GM12878 (cell line): ENCODE measurements around the gene CRYBA2. TPM values are rescaled to one million over a fixed set of nuclear protein-coding genes. Genes with fewer than 3 reads are reported as not detected.

ENCODE experiments used
- ATAC-seq: fragments of 200-7000 bp; cut with Tn5 transposase; 3 replicates; pipeline ENCODE4 v1.9.1; 2020; ENCODE audit warnings: mild to moderate bottlenecking, moderate library complexity
- BruUV-seq: library from RNA; stranded (reverse); fragments of 400-500 nt; replicated peaks from 2 replicates; lab custom pipeline; 2021; lab: Mats Ljungman, UMichigan
- CTCF ChIA-PET: fragments of 300-600 bp; sonication (Branson Sonifier 250); formaldehyde crosslinking; extraction: SDS; loops from one replicate; lab custom pipeline; 2021; ENCODE audit warnings: inconsistent platforms; lab: Yijun Ruan, JAX
- POLR2A ChIA-PET: fragments of 350-600 bp; formaldehyde crosslinking; extraction: SDS; loops from one replicate; lab custom pipeline; 2021; ENCODE audit warnings: inconsistent platforms; lab: Charles Lee
- RAD21 ChIA-PET: fragments of 300-600 bp; sonication (Branson Sonifier 250); formaldehyde crosslinking; loops from one replicate; lab custom pipeline; 2023; ENCODE audit warnings: antibody characterized with exemption; ENCODE audit not compliant: unreplicated experiment; lab: Charles Lee
- SMC1A ChIA-PET: fragments of 300-600 bp; sonication (Branson Sonifier 250); formaldehyde crosslinking; loops from one replicate; lab custom pipeline; 2023; ENCODE audit not compliant: unreplicated experiment, uncharacterized antibody; lab: Charles Lee
- DNase-seq: peaks from one replicate; pipeline ENCODE4 v3.0.0-alpha.2; 2011; ENCODE audit warnings: low read depth, low spot score
- FAIRE-seq: peaks from 3 replicates; lab custom pipeline; 2011; peaks lifted over from hg19 to GRCh38; lab: Jason Lieb, UNC
- H2AFZ ChIP-seq: 2 replicates; pipeline ENCODE4 v1.6.0; 2011; ENCODE audit warnings: low read depth, low read length, control low read depth; ENCODE audit not compliant: control insufficient read depth
- H3K27ac ChIP-seq: 2 replicates; pipeline ENCODE4 v1.5.1; 2011; ENCODE audit warnings: control low read depth; ENCODE audit not compliant: control insufficient read depth, insufficient read depth
- H3K27me3 ChIP-seq, 2 experiments: replicated peaks in 1 of 2; 2 replicates each; pipeline versions ENCODE4 v1.6.0 to v1.6.1; 2011; ENCODE audit warnings: low read length in 1 of 2; ENCODE audit not compliant: control insufficient read depth in 2 of 2, insufficient read depth in 2 of 2
- H3K36me3 ChIP-seq, 2 experiments: 2 replicates each; pipeline ENCODE4 v1.5.1; 2011; ENCODE audit warnings: low read length in 1 of 2; ENCODE audit not compliant: control insufficient read depth in 2 of 2, insufficient read depth in 2 of 2
- H3K4me1 ChIP-seq: 2 replicates; pipeline ENCODE4 v1.6.1; 2011; ENCODE audit warnings: mild to moderate bottlenecking, low read length, moderate library complexity, mixed read lengths; ENCODE audit not compliant: control insufficient read depth, insufficient read depth
- H3K4me2 ChIP-seq: 2 replicates; pipeline ENCODE4 v1.6.0; 2011; ENCODE audit warnings: control low read depth; ENCODE audit not compliant: control insufficient read depth, insufficient read depth
- H3K4me3 ChIP-seq: fragments of 200-600 bp; sonication (generic); 2 replicates; pipeline ENCODE4 v1.5.1; 2016
- H3K79me2 ChIP-seq: 2 replicates; pipeline ENCODE4 v1.6.0; 2011; ENCODE audit warnings: low read length; ENCODE audit not compliant: control insufficient read depth, insufficient read depth
- H3K9ac ChIP-seq: 2 replicates; pipeline ENCODE4 v1.8.0; 2011; ENCODE audit warnings: low read length, control low read depth, mixed read lengths; ENCODE audit not compliant: control insufficient read depth, insufficient read depth
- H3K9me3 ChIP-seq: replicated peaks from 3 replicates; pipeline ENCODE4 v1.5.1; 2011; ENCODE audit warnings: mild to moderate bottlenecking, low read length; ENCODE audit not compliant: control insufficient read depth, insufficient read depth
- H4K20me1 ChIP-seq: 2 replicates; pipeline ENCODE4 v1.6.0; 2011; ENCODE audit not compliant: control insufficient read depth, insufficient read depth
- CBFB ChIP-seq: IDR thresholded peaks from 2 replicates; pipeline ENCODE4 v1.6.1; 2016; ENCODE audit warnings: antibody characterized with exemption, low read depth
- IKZF1 ChIP-seq: fragments of 450-650 bp; conservative IDR thresholded peaks from 2 replicates; pipeline ENCODE4 v1.6.1; 2017; ENCODE audit warnings: antibody characterized with exemption, mild to moderate bottlenecking
- LARP7 ChIP-seq: fragments of 450-650 bp; IDR thresholded peaks from 2 replicates; pipeline ENCODE4 v1.6.1; 2017; ENCODE audit warnings: mild to moderate bottlenecking
- RAD21 ChIP-seq: IDR thresholded peaks from 2 replicates; pipeline ENCODE4 v1.6.1; 2011; ENCODE audit warnings: mild to moderate bottlenecking, low read depth, low read length, moderate library complexity; ENCODE audit not compliant: insufficient read depth
- RB1 ChIP-seq: fragments of 450-650 bp; formaldehyde crosslinking; IDR thresholded peaks from 2 replicates; pipeline ENCODE4 v1.6.1; 2017; ENCODE audit warnings: mild to moderate bottlenecking, borderline replicate concordance
- RUNX3 ChIP-seq: IDR thresholded peaks from 2 replicates; pipeline ENCODE4 v1.6.1; 2012; ENCODE audit warnings: low read length, inconsistent platforms
- SMARCA5 ChIP-seq: fragments of 450-650 bp; IDR thresholded peaks from 2 replicates; pipeline ENCODE4 v1.6.1; 2017; ENCODE audit warnings: mild to moderate bottlenecking
- SMC3 ChIP-seq: IDR thresholded peaks from 2 replicates; pipeline ENCODE4 v1.6.1; 2011; ENCODE audit warnings: low read length, improper control_type of control experiment, borderline replicate concordance
- YY1 ChIP-seq: IDR thresholded peaks from 2 replicates; pipeline ENCODE4 v1.6.1; 2011; ENCODE audit warnings: low read depth, mild to moderate bottlenecking, low read length
- ZNF217 ChIP-seq: fragments of 450-650 bp; IDR thresholded peaks from 2 replicates; pipeline ENCODE4 v1.6.1; 2017; ENCODE audit warnings: antibody characterized with exemption, mild to moderate bottlenecking
- WGBS: methylation state at CpG from one replicate; pipeline ENCODE4 v1.1.6; 2016; ENCODE audit warnings: low lambda C conversion rate; ENCODE audit not compliant: insufficient replicate concordance, insufficient coverage; ENCODE audit errors: missing lambda C conversion rate; 5-methylcytosine and 5-hydroxymethylcytosine counted together
- in situ Hi-C: fragments of 300-500 bp; cut with MboI; formaldehyde crosslinking; loops from 9 replicates; pipeline ENCODE4 v1.14.3; 2018; ENCODE audit warnings: mixed read lengths
- intact Hi-C: fragments of 100-400 bp; cut with micrococcal nuclease; formaldehyde crosslinking; loops from one replicate; pipeline ENCODE4 v1.14.2; 2022; ENCODE audit not compliant: unreplicated experiment
- polyA plus RNA-seq, 11 experiments: library from polyadenylated mRNA; depleted of rRNA in 4 of 11; unstranded in 6 of 11; stranded (reverse) in 5 of 11; fragments of >200 nt; fragmentation: Nextera tagmentation in 4 of 11; fragmentation: Illumina TruSeq in 1 of 11; extraction: Ambion mirVana in 4 of 11; extraction: Trizol in 1 of 11; gene quantifications; 1 replicate in 1 of 11; 2 replicates in 10 of 11; pipeline versions ENCODE4 v1.2.1 to v1.2.3, GENCODE V29; 2011 to 2016; ENCODE audit warnings: inconsistent platforms in 2 of 11, missing spikeins in 2 of 11, low read depth in 1 of 11
- total RNA-seq, 4 experiments: library from RNA; depleted of rRNA in 3 of 4; stranded (reverse); fragments of >200 nt in 3 of 4; fragmentation: Illumina TruSeq in 1 of 4; extraction: Trizol in 1 of 4; gene quantifications; 2 replicates each; pipeline versions ENCODE4 v1.2.1 to v1.2.3, GENCODE V29; 2013 to 2021
- TF ChIP-seq, protein P1 (sequence below), 3 experiments: IDR thresholded peaks in 2 of 3; conservative IDR thresholded peaks in 1 of 3; 2 replicates each; pipeline ENCODE4 v1.5.1; 2011; ENCODE audit warnings: low read depth in 3 of 3, low read length in 3 of 3, mild to moderate bottlenecking in 3 of 3, control low read depth in 2 of 3, moderate library complexity in 2 of 3, inconsistent platforms in 1 of 3, mixed read lengths in 1 of 3; ENCODE audit not compliant: control insufficient read depth in 2 of 3, insufficient read depth in 1 of 3; ENCODE audit errors: extremely low read depth in 1 of 3
- TF ChIP-seq, protein P2 (sequence below): fragments of 450-650 bp; IDR thresholded peaks from 2 replicates; pipeline ENCODE4 v1.6.1; 2018; ENCODE audit warnings: mild to moderate bottlenecking, low read depth, moderate library complexity; ENCODE audit not compliant: partially characterized antibody
- TF ChIP-seq, protein P3 (sequence below): fragments of 450-650 bp; IDR thresholded peaks from 2 replicates; pipeline ENCODE4 v1.6.1; 2017; ENCODE audit warnings: mild to moderate bottlenecking, moderate library complexity

The CRYBA2 gene
- total and polyA plus RNA-seq, 10 of the 15 experiments (the other 5 are each of a cell fraction or from before 2014, with no cell fraction given): not detected

DNA sequence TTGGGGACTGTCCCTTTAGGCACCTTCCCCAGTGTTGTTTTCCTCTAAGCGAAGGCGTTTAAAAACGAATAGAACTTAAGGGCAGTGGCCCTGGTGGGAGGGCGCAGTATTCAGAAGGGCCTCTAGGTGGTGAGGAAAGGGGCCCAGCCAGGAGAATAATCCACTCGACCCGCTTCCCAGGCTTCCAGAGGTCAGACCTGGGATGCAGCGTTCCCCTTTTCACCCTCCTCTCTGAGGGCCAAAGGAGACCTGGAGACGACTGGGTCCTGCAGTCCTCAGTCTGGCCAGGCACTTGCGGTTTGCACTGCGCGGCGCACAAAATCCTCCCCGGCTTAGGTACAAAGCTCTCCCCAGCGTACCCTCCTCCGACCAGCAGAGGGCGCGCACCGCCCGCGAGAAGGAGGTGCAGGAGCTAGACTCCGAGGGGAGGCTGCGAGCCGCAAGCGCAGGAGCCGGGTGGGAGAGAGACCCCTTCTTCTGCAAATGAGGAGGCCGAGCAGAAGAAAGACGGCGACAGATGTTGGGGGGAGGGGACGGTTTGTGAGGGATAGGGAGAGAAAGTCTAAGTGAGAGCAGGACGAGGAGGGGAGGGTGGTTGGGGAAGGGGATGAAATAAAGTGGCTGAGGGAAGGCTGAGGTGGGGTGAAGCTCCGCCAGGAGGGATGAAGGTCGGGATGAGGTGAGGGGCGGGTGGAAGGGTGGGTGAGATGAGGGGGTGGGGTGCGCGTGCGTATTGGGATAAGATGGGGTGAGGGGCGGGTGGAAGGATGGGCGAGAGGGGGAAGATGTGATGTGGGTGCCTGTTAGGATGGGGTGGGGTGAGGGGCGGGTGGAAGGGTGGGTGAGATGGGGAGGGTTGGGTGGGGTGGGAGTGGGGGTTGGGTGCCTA lies 13.1 kb downstream of the CRYBA2 start:
- Histone ChIP-seq H3K4me2 (peak overlapping the region; percentile 72), H4K20me1 (no peaks in the 10 kb centered on the region; the same call in 1 of the 2 replicates), H3K36me3 (no peaks in the 10 kb centered on the region), H3K79me2 (no peaks in the 10 kb centered on the region), H3K9ac (no peak overlapping the region), H3K27ac (no peak overlapping the region), H3K27me3 (peaks cover 24 to 30% of the 10 kb centered on the region in 2 experiments), H3K4me3 (0 out of 2 replicates have a peak overlapping the region, but pooled peaks have one; percentile 44), H2AFZ (peak overlapping the region; percentile 82), H3K9me3 (no peaks in the 10 kb centered on the region), H3K4me1 (no peaks in the 10 kb centered on the region; the same call in 1 of the 2 replicates)
- ATAC-seq (peak; percentile 99), FAIRE-seq (peak; percentile 82), DNase-seq (peak; percentile 24)
- in situ Hi-C loops (no loop called here), intact Hi-C loops (loop anchor here (2.0 to 5.0 kb wide), 2 partner anchors 103 to 128 kb away; no protein-coding TSS in a partner anchor)
- CTCF ChIA-PET: interaction anchor here (0.6 to 3.6 kb wide), 31 partner anchors 10 to 865 kb away, joined by 3 to 53 read pairs (median 3); partner anchors contain the start of genes BCS1L and ZNF142
- SMC1A ChIA-PET: interaction anchor here (0.8 to 1.3 kb wide), 8 partner anchors 76 to 178 kb away, joined by 3 to 11 read pairs (median 3); no protein-coding TSS in a partner anchor
- POLR2A ChIA-PET: no interaction called here
- RAD21 ChIA-PET: interaction anchor here (0.5 to 1.1 kb wide), 6 partner anchors 79 to 232 kb away, joined by 3 to 21 read pairs (median 6); no protein-coding TSS in a partner anchor
- BruUV-seq: no TSS peak
- WGBS: under 1% methylated on average over 29 of the region's 39 CpGs
- TF ChIP-seq, protein P1, sequence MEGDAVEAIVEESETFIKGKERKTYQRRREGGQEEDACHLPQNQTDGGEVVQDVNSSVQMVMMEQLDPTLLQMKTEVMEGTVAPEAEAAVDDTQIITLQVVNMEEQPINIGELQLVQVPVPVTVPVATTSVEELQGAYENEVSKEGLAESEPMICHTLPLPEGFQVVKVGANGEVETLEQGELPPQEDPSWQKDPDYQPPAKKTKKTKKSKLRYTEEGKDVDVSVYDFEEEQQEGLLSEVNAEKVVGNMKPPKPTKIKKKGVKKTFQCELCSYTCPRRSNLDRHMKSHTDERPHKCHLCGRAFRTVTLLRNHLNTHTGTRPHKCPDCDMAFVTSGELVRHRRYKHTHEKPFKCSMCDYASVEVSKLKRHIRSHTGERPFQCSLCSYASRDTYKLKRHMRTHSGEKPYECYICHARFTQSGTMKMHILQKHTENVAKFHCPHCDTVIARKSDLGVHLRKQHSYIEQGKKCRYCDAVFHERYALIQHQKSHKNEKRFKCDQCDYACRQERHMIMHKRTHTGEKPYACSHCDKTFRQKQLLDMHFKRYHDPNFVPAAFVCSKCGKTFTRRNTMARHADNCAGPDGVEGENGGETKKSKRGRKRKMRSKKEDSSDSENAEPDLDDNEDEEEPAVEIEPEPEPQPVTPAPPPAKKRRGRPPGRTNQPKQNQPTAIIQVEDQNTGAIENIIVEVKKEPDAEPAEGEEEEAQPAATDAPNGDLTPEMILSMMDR (IDR thresholded peaks at IDR 0.05 in 2 of 3, conservative IDR thresholded peaks at IDR 0.05 in 1 of 3; ENCODE audit: control insufficient read depth in 2 of 3, extremely low read depth in 1 of 3, insufficient read depth in 1 of 3, low read depth in 3 of 3, low read length in 3 of 3): peak; percentile 87 to 93 (median 88)
- TF ChIP-seq, protein P2, sequence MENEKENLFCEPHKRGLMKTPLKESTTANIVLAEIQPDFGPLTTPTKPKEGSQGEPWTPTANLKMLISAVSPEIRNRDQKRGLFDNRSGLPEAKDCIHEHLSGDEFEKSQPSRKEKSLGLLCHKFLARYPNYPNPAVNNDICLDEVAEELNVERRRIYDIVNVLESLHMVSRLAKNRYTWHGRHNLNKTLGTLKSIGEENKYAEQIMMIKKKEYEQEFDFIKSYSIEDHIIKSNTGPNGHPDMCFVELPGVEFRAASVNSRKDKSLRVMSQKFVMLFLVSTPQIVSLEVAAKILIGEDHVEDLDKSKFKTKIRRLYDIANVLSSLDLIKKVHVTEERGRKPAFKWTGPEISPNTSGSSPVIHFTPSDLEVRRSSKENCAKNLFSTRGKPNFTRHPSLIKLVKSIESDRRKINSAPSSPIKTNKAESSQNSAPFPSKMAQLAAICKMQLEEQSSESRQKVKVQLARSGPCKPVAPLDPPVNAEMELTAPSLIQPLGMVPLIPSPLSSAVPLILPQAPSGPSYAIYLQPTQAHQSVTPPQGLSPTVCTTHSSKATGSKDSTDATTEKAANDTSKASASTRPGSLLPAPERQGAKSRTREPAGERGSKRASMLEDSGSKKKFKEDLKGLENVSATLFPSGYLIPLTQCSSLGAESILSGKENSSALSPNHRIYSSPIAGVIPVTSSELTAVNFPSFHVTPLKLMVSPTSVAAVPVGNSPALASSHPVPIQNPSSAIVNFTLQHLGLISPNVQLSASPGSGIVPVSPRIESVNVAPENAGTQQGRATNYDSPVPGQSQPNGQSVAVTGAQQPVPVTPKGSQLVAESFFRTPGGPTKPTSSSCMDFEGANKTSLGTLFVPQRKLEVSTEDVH: no peak
- TF ChIP-seq RUNX3 (peak; percentile 86), SMC3 (peak; percentile 45), SMARCA5 (peak; percentile 56; the same call in 1 of the 2 replicates), RB1 (peak; percentile 53; the same call in 1 of the 2 replicates), YY1 (0 out of 2 replicates have a peak, but pooled peaks have one; percentile 36), ZNF217 (no peak), IKZF1 (peak; percentile 63), RAD21 (peak; percentile 69), LARP7 (peak; percentile 29; the same call in 1 of the 2 replicates), CBFB (peak; percentile 75; the same call in 1 of the 2 replicates)
- TF ChIP-seq, protein P3, sequence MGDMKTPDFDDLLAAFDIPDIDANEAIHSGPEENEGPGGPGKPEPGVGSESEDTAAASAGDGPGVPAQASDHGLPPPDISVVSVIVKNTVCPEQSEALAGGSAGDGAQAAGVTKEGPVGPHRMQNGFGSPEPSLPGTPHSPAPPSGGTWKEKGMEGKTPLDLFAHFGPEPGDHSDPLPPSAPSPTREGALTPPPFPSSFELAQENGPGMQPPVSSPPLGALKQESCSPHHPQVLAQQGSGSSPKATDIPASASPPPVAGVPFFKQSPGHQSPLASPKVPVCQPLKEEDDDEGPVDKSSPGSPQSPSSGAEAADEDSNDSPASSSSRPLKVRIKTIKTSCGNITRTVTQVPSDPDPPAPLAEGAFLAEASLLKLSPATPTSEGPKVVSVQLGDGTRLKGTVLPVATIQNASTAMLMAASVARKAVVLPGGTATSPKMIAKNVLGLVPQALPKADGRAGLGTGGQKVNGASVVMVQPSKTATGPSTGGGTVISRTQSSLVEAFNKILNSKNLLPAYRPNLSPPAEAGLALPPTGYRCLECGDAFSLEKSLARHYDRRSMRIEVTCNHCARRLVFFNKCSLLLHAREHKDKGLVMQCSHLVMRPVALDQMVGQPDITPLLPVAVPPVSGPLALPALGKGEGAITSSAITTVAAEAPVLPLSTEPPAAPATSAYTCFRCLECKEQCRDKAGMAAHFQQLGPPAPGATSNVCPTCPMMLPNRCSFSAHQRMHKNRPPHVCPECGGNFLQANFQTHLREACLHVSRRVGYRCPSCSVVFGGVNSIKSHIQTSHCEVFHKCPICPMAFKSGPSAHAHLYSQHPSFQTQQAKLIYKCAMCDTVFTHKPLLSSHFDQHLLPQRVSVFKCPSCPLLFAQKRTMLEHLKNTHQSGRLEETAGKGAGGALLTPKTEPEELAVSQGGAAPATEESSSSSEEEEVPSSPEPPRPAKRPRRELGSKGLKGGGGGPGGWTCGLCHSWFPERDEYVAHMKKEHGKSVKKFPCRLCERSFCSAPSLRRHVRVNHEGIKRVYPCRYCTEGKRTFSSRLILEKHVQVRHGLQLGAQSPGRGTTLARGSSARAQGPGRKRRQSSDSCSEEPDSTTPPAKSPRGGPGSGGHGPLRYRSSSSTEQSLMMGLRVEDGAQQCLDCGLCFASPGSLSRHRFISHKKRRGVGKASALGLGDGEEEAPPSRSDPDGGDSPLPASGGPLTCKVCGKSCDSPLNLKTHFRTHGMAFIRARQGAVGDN: no peak
